ENCODE data around the gene IRGQ. TPM values are rescaled to one million over a fixed set of nuclear protein-coding genes. Genes with fewer than 3 reads are reported as not detected.
"Not testable (repeated sequence)": the region's sequence is repeated elsewhere in the genome, so short reads cannot be mapped to it uniquely, and the experiment has no call there.

Gene IRGQ
- total RNA-seq (2014; rRNA removed): 20.1 and 23.2 TPM in 2 replicates
- polyA plus RNA-seq (2012): 7.0 TPM

GRCh38 chr19:43595999-43596841 lies at the start of gene IRGQ, which contains the start of gene ZNF576:
Gene IRGQ (minus strand): TSS chr19:43596134. CDS start chr19:43595338, 796 bp downstream.
Gene ZNF576 (plus strand): TSS chr19:43596595. CDS start chr19:43597109, 514 bp downstream.
- peak; percentile 99 for DNase-seq (ENCODE audit: low read depth)

GRCh38 chr19:43644181-43644580 lies 48.2 kb upstream of the IRGQ start:
- no peak for DNase-seq (ENCODE audit: low read depth)

- peak; percentile 69 for DNase-seq (ENCODE audit: low read depth)
Measured at GRCh38 chr19:43643326-43643725, 47.4 kb upstream of the IRGQ start.

GRCh38 chr19:43642531-43642930 lies 46.6 kb upstream of the IRGQ start:
- no peak for DNase-seq (ENCODE audit: low read depth)

- no peak for DNase-seq (ENCODE audit: low read depth)
Measured at GRCh38 chr19:43641333-43641732, 45.4 kb upstream of the IRGQ start.

- no peak for DNase-seq (ENCODE audit: low read depth)
Measured at GRCh38 chr19:43640424-43640757, 44.5 kb upstream of the IRGQ start.

- no peak for DNase-seq (ENCODE audit: low read depth)
Measured at GRCh38 chr19:43639519-43640423, 43.8 kb upstream of the IRGQ start, which contains the start of gene CADM4. Gene CADM4 (minus strand): TSS chr19:43639850. CDS start chr19:43639790, 60 bp downstream.

- DNase-seq (ENCODE audit: low read depth): no peak
Measured at GRCh38 chr19:43638995-43639518, 43.1 kb upstream of the IRGQ start.

- DNase-seq (ENCODE audit: low read depth): no peak
Measured at GRCh38 chr19:43638214-43638994, 42.5 kb upstream of the IRGQ start.

GRCh38 chr19:43636121-43636683 lies 40.3 kb upstream of the IRGQ start:
- DNase-seq (ENCODE audit: low read depth): peak; percentile 13

GRCh38 chr19:43635561-43635940 lies 39.6 kb upstream of the IRGQ start:
- DNase-seq (ENCODE audit: low read depth): not testable (repeated sequence)

- DNase-seq (ENCODE audit: low read depth): peak; percentile 33
Measured at GRCh38 chr19:43634872-43635560, 39.1 kb upstream of the IRGQ start.

GRCh38 chr19:43634506-43634871 lies 38.6 kb upstream of the IRGQ start:
- DNase-seq (ENCODE audit: low read depth): no peak

GRCh38 chr19:43634068-43634467 lies 38.1 kb upstream of the IRGQ start:
- DNase-seq (ENCODE audit: low read depth): no peak

- DNase-seq (ENCODE audit: low read depth): no peak
Measured at GRCh38 chr19:43633520-43633919, 37.6 kb upstream of the IRGQ start.

GRCh38 chr19:43631491-43631890 lies 35.6 kb upstream of the IRGQ start:
- no peak for DNase-seq (ENCODE audit: low read depth)

GRCh38 chr19:43628646-43629326 lies 32.9 kb upstream of the IRGQ start:
- DNase-seq (ENCODE audit: low read depth): no peak

- DNase-seq (ENCODE audit: low read depth): no peak
Measured at GRCh38 chr19:43626838-43627237, 30.9 kb upstream of the IRGQ start.

- DNase-seq (ENCODE audit: low read depth): no peak
Measured at GRCh38 chr19:43625918-43626579, 30.1 kb upstream of the IRGQ start.

Data from LHCN-M2 (cell line).